ENCODE results near the gene PHRF1.
A peak's percentile ranks its signal among the peaks of the same experiment; 100 is the strongest.

Gene PHRF1, protein sequence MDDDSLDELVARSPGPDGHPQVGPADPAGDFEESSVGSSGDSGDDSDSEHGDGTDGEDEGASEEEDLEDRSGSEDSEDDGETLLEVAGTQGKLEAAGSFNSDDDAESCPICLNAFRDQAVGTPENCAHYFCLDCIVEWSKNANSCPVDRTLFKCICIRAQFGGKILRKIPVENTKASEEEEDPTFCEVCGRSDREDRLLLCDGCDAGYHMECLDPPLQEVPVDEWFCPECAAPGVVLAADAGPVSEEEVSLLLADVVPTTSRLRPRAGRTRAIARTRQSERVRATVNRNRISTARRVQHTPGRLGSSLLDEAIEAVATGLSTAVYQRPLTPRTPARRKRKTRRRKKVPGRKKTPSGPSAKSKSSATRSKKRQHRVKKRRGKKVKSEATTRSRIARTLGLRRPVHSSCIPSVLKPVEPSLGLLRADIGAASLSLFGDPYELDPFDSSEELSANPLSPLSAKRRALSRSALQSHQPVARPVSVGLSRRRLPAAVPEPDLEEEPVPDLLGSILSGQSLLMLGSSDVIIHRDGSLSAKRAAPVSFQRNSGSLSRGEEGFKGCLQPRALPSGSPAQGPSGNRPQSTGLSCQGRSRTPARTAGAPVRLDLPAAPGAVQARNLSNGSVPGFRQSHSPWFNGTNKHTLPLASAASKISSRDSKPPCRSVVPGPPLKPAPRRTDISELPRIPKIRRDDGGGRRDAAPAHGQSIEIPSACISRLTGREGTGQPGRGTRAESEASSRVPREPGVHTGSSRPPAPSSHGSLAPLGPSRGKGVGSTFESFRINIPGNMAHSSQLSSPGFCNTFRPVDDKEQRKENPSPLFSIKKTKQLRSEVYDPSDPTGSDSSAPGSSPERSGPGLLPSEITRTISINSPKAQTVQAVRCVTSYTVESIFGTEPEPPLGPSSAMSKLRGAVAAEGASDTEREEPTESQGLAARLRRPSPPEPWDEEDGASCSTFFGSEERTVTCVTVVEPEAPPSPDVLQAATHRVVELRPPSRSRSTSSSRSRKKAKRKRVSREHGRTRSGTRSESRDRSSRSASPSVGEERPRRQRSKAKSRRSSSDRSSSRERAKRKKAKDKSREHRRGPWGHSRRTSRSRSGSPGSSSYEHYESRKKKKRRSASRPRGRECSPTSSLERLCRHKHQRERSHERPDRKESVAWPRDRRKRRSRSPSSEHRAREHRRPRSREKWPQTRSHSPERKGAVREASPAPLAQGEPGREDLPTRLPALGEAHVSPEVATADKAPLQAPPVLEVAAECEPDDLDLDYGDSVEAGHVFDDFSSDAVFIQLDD (N-terminal part only)

DNA sequence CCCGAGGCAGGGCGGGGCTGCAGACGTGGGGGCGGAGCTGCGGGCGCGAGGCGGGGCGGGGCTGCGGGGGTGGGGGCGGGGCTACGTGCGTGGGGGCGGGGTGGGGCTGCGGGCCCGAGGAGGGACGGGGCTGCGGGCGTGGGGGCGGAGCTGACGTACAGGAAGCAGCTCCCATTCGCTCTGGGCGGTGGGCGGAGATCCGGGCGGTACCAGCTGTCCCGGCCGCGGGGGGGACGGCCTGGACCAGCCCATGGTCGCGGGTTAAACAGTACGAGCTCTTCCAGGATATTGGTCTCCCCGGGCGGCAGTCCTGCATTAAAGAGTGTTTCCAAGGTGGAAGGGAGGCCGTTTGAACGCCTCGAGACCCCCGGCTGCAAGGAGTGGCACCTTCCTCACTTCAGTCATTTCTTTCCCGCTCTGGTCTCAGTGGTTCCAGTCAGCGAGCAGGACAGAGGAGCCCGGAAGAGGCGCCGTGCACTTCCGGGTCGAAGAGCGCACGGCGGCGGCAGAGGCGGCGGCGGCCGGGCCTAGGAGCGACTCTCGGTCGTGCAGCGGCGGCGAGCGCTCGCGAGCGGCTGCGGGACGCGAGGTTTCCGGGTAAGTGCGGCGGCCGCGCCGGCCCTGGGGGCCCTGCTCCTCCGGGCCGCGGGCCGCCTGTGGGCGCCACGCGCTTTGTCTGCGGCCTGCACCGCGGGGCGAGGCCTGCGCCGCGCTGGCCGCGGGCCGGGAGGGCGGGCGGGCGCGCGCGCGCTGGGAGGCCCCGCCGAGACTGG, at the start of gene PHRF1:
PHRF1 (plus strand) TSS at position 475 of the 773 bp plus-strand sequence. CDS start 5,043 bp downstream, outside the sequence.
- peak; percentile 93 for DNase-seq (ENCODE audit: low spot score)

- DNase-seq (ENCODE audit: low spot score) = no peak
Observed at GRCh38 chr11:528166-528814, 48.0 kb upstream of the PHRF1 start.

DNA sequence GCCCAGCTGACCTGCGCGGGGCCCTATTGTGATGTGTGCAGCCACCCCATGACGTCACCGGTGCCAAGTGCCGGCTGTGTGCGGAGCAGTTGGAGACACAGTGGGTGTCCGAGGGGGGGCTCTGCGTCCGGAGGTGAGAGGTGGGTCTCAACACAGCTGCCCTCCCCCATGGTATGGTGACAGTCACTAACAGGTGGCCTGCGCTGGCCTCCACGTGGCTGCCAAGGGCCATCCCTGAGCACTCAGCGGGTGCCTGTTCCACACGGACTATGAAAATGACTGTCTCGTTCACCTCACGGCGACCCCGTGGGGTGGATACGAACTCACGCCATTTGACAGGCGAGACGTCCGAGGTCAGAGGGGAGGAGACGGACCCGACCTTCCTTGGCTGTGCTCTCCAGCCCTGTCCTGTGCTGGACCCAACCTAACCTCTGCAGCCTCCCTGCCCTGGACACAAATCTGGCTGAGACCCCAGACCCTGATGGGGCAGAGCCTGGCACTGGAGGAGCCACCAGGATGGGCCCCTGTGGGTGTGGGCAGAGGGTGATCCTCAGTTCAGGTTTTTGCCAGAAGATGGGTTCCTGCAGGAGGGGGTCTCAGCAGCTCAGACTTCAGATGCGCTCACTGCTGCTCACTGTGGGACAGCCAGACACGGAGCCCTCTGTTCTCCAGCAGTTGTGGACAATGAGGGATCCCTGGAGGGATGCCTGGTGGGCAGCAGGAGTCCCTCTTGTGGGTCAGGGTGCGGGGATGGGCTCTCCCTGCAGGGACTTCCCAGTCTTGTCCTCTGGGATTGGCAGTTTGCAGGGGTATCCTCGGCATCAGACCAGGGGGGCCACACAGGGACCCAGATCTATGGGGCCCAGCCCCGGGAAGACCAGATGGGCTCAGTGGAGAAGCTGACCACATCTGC, 47.2 kb upstream of the PHRF1 start:
- no peak for DNase-seq (ENCODE audit: low spot score)

DNA sequence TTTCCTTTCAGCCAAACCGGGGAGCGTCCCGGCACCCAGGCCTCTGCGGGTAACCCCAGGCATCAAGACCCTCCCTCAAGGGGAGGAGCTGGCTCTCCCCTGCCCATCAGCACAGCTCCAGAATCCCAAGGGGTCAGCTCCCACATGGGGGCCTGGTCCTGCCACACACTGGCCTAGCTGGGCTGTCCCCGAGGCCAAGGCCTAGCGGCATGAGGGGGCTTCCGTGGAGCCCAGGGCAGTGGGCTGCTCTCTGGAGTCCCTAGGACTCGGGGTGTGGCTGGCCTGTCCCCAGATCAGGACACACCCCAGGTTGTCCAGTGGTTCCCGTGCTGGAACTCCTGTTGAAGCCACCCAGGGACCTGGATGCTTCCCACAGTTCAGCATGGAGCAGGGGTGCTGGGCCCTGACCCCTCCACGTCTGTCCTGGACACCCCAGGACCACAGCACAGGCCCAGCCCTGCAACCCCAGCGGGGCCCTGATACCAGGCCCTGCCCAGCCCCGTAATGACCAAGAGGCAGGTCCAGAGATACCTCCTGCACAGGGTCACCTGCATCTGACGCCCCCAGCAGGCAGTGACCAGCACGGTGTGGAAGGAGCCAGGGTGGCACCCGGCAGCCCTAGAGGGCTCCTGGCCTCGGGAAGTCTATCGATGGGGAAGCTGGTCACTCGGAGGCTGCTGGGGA, 46.4 kb upstream of the PHRF1 start:
- DNase-seq (ENCODE audit: low spot score) = no peak

GRCh38 chr11:530960-531831, 45.1 kb upstream of the PHRF1 start:
- no peak for DNase-seq (ENCODE audit: low spot score)

DNA sequence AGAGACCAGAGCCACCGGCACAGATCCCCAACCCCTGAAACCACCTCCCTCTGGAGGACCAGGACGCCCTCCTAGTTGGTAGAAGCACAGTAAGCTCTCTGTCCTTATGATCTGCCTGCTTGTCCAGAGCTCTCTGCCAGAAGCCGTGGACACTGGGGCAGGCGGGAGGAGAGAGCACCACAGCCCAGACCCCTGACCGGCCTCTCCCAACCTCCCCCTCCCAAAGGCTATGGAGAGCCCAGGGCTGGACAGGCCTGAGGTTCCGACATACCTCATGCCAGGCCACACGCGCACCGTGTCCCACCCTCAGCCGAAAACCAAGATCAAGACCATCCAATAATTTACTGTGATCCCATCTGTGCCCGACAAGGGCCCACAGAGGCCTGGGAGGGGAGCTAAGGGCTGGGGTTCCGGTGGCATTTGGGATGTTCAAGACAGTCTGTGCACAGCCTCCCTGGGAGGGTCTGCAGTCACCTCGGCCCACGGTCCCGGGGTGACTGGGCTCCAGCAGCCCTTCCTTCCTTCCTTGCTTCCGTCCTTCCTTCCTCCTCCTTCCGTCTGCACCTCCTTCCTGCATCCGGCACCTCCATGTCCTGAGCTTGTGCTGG, 44.2 kb upstream of the PHRF1 start:
- no peak for DNase-seq (ENCODE audit: low spot score)

DNA sequence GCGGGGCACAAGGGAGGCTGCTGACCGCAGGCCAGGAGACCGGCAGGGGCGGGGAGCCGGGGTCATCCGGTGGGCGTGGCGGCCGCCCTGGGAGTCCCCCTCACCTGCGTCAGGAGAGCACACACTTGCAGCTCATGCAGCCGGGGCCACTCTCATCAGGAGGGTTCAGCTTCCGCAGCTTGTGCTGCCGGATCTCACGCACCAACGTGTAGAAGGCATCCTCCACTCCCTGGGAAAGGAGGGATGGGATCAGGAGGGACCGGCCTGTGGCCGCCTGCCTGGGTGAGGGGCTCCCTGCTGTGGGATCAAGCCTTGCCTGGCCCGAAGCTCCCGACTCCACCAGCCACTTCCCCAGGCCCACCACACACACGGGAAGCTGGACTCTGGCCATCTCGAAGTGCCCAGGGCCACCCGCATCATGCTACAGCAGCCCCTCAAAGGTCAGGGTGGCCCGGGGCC, 43.7 kb upstream of the PHRF1 start:
- no peak for DNase-seq (ENCODE audit: low spot score)

DNA sequence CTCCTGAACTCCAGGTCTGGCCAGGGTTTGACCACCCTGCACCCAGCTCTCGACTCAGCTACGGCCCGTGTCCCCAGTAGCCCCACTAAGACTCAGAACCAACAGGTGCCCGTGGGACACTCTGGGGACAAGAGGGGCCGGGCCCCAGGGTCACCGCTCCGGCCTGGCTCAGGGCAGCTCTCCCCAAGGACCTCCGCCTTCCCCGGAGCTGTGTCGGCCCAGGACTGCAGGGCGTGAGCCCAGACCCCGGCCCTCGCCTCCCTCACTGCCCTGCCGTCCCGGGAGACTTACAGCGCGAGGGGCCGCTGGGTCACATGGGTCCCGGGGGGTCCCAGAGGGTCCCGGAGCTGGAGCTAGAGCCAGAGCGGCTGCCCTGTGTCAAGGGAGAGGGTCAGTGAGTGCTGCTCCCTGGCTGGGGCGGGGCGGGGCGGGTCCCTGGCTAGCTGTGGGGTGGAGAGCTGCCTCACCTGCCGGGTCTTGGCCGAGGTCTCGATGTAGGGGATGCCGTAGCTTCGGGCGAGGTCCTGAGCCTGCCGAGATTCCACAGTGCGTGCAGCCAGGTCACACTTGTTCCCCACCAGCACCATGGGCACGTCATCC, 43.2 kb upstream of the PHRF1 start:
- DNase-seq (ENCODE audit: low spot score) = no peak

- no peak for DNase-seq (ENCODE audit: low spot score)
Observed at GRCh38 chr11:533586-534395, 42.5 kb upstream of the PHRF1 start.

DNA sequence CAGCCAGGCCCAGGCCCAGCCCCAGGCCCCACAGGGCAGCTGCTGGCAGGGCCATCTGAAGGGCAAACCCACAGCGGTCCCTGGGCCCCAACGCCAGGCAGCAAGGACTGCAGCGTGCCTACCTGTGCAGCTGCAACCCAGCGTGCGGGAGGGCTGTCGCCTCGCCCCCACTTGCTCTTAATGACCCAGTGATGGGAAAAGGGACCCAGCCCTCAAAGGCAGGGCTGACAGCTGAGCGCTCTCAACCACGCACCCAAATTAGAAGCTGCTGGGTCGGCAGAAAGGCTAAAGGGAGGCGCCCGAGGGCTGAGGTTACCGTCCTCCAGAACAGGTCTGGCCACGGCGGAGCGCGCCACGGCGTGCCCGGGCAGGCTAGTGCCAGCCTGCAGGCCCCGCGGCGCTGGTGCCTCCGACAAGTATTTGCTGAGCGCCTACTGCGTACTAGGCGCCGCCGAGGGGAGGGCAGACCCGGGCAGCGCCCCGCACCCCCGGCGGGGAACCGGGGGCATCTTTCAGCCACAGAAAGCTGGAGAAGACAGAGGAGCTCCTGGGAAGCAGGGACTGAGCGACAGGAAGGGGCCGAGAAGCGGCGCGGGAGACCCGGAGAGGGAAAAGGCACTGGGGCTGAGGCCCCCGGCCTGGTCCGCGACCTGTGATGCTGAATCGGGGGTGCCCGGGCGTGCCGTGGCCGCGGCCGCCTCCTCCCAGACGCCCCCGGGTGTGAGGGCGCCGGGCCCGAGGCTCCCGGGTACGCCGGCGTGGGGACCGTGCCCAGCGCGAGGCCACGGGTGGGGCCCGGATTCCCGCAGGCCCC, 41.7 kb upstream of the PHRF1 start:
- no peak for DNase-seq (ENCODE audit: low spot score)

DNA sequence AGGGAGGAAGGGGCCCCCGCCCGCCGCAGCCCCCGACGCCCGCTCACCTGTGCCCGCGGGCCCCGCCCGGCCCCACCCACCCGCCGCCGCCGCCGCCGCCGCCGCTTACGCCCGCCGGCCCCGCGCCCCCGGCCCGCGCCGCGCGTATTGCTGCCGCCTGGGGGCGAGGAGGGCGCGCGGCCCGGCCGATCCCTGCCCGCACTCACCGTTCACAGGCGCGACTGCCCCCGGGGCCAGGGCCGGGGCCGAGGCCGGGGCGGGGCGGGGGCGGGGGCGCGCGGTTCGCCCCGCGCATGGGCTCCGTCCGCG, 41.1 kb upstream of the PHRF1 start:
- no peak for DNase-seq (ENCODE audit: low spot score)

DNA sequence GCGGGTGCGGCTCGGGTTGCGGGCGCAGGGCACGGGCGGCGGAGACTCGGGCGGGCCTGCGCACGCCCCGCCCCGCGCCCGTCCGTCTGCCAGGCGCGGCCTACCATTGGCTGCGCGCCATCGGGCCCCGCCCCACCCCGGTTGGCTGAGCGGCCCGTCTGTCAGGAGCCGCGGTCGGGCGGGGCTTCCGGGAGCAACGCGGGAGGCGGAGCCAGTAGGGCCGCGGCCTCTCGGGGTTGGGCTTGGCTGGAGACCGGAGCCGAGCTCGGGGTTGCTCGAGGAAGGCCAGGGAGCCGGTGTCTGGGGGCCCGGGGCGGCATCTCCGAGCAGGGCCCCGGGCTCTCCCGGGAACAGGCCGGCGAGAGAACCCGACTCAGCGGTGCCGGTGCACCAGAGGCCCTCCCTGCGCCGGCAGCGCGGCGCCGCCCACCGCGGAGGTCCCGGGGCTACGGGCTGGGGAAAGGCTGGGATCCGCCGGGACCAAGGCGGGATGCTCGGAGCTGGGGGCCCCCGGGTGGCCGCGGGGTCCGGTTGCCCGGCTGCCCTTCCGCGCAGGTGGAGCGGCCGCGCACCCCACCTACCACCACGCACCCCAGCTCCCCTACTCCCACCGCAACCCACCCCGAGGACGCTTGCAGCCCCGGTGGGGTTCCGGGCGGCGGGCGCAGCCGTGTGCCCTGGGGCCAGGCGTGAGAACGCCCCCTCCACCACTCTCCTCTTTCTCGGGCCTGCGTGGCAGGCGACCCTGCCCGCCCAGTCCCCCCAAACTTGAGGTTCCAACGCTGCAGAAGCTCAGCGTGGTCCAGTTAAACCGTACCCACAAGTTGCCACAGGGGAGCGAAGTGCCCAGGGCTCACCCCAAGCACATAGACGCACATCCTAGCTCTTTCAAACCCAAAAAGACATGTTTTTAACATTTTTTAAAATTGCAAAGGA, 40.5 kb upstream of the PHRF1 start, which contains the start of gene HRAS:
HRAS (minus strand) TSS at position 58 of the 936 bp plus-strand sequence.
- DNase-seq (ENCODE audit: low spot score) = peak; percentile 93

DNA sequence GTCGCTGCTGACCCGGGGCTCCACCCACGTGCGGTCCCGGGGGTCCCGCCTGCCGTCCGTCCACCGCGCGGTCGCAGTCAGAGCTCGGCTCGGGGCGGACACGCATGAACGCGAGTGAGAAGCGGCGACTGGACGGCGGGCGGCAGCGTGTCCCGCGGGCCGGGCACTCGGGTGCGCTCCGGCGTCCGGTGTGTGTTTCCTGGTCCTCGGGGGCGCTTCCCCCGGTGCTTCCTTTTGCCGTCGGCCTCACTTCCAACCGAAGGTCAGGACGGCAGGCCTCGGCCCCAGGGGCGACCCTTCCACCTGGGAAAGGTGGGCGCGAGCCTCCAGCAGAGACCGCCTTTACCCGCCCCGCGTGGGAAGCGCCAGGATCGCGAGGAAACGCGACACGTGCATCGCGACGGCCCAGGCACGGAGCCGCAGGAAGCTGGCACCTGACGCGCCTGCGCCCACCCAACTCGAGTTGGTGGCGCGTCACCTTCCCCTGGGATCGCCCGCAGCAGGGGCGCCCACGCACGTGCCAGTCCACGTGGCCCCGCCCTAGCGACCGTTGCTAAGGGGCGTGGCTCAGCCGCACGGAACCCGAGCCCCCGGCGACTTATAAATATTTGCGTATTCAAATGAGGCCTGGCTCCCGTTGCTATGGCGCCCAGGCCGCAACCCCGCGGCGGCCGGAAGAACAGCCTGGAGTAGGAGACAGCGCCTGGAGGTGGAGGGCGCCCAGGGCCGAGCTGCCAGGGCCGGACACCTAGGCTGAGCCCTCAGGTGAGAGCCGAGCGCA, 39.2 kb upstream of the PHRF1 start, which contains the start of gene LRRC56:
LRRC56 (plus strand) TSS at position 687 of the 781 bp plus-strand sequence. CDS start 3,158 bp downstream, outside the sequence.
- DNase-seq (ENCODE audit: low spot score) = peak; percentile 42

Data from cerebellar cortex (tissue), 1 donor.